Tibial nerve (tissue), 4 donors: ENCODE measurements around the gene VTI1A.

Experiments
- CTCF ChIP-seq, 5 experiments: fragments of 200-600 bp in 3 of 5; fragments of 450-650 bp in 2 of 5; sonication (generic) in 3 of 5; IDR thresholded peaks; one replicate each; pipeline ENCODE4 v1.5.1; 2016 to 2019; ENCODE audit warnings: antibody characterized with exemption in 5 of 5, mild to moderate bottlenecking in 3 of 5, moderate library complexity in 2 of 5
- EP300 ChIP-seq, 2 donors: sonication (generic); formaldehyde crosslinking; IDR thresholded peaks; one replicate each; pipeline ENCODE4 v1.6.1; 2017; ENCODE audit warnings: antibody characterized with exemption in 2 of 2, mild to moderate bottlenecking in 1 of 2

GRCh38 chr10:112559349-112559748 is 112.3 kb downstream of the VTI1A start:
- TF ChIP-seq CTCF (IDR thresholded peaks at IDR 0.05), result no peak
- TF ChIP-seq EP300 (IDR thresholded peaks at IDR 0.05), result no peak
